ENCODE data around the gene SLC49A3. TPM values are rescaled to one million over a fixed set of nuclear protein-coding genes. Genes with fewer than 3 reads are reported as not detected.
"Not testable (repeated sequence)": the region's sequence is repeated elsewhere in the genome, so short reads cannot be mapped to it uniquely, and the experiment has no call there.

The SLC49A3 gene
- total RNA-seq, 1 donor from 2014 or later, result 8.9 TPM

- peak; percentile 70 for DNase-seq (ENCODE audit: low spot score)
These were observed 7.1 kb downstream of the SLC49A3 start for GRCh38 chr4:681736-682451.

GRCh38 chr4:680928-681645 is 7.9 kb downstream of the SLC49A3 start:
- DNase-seq (ENCODE audit: low spot score), result peak; percentile 74

GRCh38 chr4:680551-680927 is 8.4 kb downstream of the SLC49A3 start:
- peak; percentile 68 for DNase-seq (ENCODE audit: low spot score)

GRCh38 chr4:680091-680490 is 8.9 kb downstream of the SLC49A3 start:
- peak; percentile 45 for DNase-seq (ENCODE audit: low spot score)

GRCh38 chr4:679629-680028 is 9.3 kb downstream of the SLC49A3 start:
- no peak for DNase-seq (ENCODE audit: low spot score)

GRCh38 chr4:679104-679481 is 9.9 kb downstream of the SLC49A3 start:
- peak; percentile 46 for DNase-seq (ENCODE audit: low spot score)

- DNase-seq (ENCODE audit: low spot score), result peak; percentile 44
These were observed 10.4 kb downstream of the SLC49A3 start for GRCh38 chr4:678331-679103.

- DNase-seq (ENCODE audit: low spot score), result peak; percentile 78
These were observed 11.3 kb downstream of the SLC49A3 start for GRCh38 chr4:677431-678293.

- no peak for DNase-seq (ENCODE audit: low spot score)
These were observed 12.1 kb downstream of the SLC49A3 start for GRCh38 chr4:676871-677235.

- DNase-seq (ENCODE audit: low spot score), result no peak
These were observed 12.7 kb downstream of the SLC49A3 start for GRCh38 chr4:675980-676870.

GRCh38 chr4:675036-675882 is 13.7 kb downstream of the SLC49A3 start:
- peak; percentile 51 for DNase-seq (ENCODE audit: low spot score)

- DNase-seq (ENCODE audit: low spot score), result peak; percentile 97
These were observed 14.5 kb downstream of the SLC49A3 start, which contains the start of the genes ATP5ME and MYL5 for GRCh38 chr4:674172-675035. TSS of gene ATP5ME (minus strand) at chr4:674276. CDS start at chr4:674247, 29 bp downstream. TSS of gene MYL5 (plus strand) at chr4:674542. CDS start at chr4:678027, 3,485 bp downstream.

GRCh38 chr4:673349-674091 is 15.4 kb downstream of the SLC49A3 start:
- peak; percentile 62 for DNase-seq (ENCODE audit: low spot score)

- DNase-seq (ENCODE audit: low spot score), result no peak
These were observed 17.2 kb downstream of the SLC49A3 start for GRCh38 chr4:671769-672168.

GRCh38 chr4:669806-670559 is 19.0 kb downstream of the SLC49A3 start:
- not testable (repeated sequence) for DNase-seq (ENCODE audit: low spot score)

- not testable (repeated sequence) for DNase-seq (ENCODE audit: low spot score)
These were observed 20.7 kb downstream of the SLC49A3 start for GRCh38 chr4:668219-668618.

- no peak for DNase-seq (ENCODE audit: low spot score)
These were observed 21.4 kb downstream of the SLC49A3 start for GRCh38 chr4:667545-667925.

Data from ureter (tissue), 1 donor.